RCC 7860 (cell line): ENCODE results near the gene HIRIP3.

Experiments used
- DNase-seq: peaks from one replicate; pipeline ENCODE4 v3.0.0-alpha.2; 2015; ENCODE audit warnings: low spot score
- FAIRE-seq: peaks from 2 replicates; lab custom pipeline; 2012; peaks lifted over from hg19 to GRCh38; lab: Jason Lieb, UNC

Gene HIRIP3

DNA sequence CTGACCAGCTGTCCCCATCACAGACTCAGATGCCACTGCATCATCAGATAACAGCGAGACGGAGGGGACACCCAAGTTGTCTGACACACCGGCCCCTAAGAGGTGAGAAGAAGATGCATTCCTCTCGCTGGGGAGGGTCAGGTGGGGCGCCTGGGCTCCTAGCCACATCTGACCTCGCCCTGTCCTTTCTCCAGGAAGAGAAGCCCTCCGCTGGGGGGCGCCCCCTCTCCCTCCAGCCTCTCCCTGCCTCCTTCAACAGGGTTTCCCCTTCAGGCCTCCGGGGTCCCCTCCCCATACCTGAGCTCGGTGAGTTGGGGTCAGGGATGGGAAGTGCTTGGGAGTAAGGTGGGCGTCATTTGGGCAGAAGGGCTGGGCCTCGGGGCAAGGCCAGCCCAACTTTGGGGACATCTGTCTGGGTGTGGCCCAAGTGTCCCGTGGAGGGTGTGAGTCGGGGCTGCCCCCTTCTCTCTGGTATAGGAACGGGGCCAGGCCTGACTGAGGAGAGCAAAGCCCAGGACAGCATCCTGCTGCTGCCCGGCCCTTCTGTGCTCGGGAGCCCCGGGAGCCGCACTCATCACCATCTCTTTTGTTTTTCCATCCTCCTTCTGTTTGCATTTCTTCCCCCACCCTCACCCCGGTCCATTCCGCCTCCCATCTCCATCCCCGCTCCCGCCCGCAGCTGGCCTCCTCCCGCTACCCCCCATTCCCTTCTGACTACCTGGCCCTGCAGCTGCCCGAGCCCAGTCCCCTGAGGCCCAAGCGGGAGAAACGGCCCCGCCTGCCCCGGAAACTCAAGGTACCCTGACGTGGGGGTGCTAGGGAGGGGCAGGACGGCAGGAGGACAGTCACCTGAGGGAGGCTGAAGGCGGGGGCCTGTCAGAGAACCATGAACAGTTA lies 5.6 kb upstream of the HIRIP3 start:
- no peak for FAIRE-seq
- no peak for DNase-seq

- DNase-seq, result no peak
- FAIRE-seq, result no peak
Measured at GRCh38 chr16:29999605-30000004, 4.2 kb upstream of the HIRIP3 start.

- FAIRE-seq (no peak), DNase-seq (no peak)
Measured at GRCh38 chr16:29996766-29997250, 1.4 kb upstream of the HIRIP3 start.

GRCh38 chr16:29995911-29996765 lies 721 bp upstream of the HIRIP3 start, which contains the start of gene INO80E:
TSS of gene INO80E (plus strand) at chr16:29996241. CDS start at chr16:29996311, 70 bp downstream.
- peak; percentile 51 for FAIRE-seq
- DNase-seq, result peak; percentile 90

GRCh38 chr16:29994600-29995323 lies 655 bp downstream of the HIRIP3 start:
- no peak for FAIRE-seq

GRCh38 chr16:29993903-29994599 lies 1.4 kb downstream of the HIRIP3 start:
- no peak for DNase-seq
- FAIRE-seq, result no peak

More at GRCh38 chr16:29994600-29995323, 655 bp downstream of the HIRIP3 start:
- DNase-seq, result peak; percentile 17

- no peak for FAIRE-seq
Measured at GRCh38 chr16:29993191-29993902, 2.1 kb downstream of the HIRIP3 start.

DNA sequence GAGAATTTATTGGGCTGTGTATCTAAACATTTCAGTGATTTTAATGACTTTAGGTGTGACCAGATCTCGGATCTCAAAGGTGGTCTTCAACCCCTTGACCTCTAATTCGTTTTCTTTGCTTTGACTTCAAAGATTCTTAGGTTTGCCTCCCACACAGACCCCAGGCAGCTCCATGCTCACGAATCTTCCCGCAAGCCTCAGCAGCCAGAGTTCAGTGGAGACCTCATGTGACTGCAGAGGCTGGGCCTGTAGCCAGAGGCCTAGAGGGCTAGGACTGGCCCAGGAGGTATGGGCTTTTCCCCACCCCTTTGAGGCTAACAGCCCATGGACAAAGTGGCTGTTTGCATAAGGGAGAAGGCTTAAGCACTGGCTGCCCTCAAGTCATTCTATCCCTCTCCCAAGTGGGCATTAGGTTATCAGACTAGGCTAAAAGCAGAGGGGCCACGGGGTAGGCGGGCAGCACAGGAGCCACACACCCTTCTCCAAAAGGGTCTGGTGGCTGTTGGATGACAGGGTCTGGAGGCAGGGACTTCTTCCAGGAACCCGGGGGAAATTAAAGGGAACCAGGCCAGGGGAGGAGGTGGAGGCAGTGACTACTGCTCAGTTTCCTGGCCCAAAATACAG lies 3.0 kb downstream of the HIRIP3 start:
- DNase-seq (no peak), FAIRE-seq (no peak)

More at GRCh38 chr16:29993191-29993902, 2.1 kb downstream of the HIRIP3 start:
- no peak for DNase-seq

GRCh38 chr16:29991571-29991904 lies 3.9 kb downstream of the HIRIP3 start:
- DNase-seq, result no peak
- FAIRE-seq, result no peak

GRCh38 chr16:29990883-29991570 lies 4.4 kb downstream of the HIRIP3 start:
- FAIRE-seq (no peak), DNase-seq (no peak)

DNA sequence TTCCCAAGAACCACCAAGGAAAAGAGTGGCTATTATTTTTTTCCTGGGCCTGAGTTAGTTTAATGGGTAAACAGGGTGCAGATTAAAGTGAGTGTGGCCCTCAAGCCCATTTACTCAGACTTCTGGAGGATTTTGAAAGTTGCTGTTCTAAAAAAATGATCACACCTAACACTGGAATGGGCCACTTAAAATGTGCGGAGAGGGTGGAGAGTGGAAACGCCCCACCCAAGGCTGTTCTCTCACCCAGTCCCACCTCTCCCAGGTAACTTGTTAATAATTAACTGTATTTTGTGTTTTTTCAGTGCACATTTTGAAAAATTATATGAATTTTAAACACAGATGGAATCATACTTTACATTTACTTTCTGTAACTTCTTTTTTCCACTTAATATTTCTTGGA lies 5.4 kb downstream of the HIRIP3 start:
- FAIRE-seq (no peak), DNase-seq (no peak)

- no peak for FAIRE-seq
- no peak for DNase-seq
Measured at GRCh38 chr16:29989111-29989858, 6.1 kb downstream of the HIRIP3 start.

DNA sequence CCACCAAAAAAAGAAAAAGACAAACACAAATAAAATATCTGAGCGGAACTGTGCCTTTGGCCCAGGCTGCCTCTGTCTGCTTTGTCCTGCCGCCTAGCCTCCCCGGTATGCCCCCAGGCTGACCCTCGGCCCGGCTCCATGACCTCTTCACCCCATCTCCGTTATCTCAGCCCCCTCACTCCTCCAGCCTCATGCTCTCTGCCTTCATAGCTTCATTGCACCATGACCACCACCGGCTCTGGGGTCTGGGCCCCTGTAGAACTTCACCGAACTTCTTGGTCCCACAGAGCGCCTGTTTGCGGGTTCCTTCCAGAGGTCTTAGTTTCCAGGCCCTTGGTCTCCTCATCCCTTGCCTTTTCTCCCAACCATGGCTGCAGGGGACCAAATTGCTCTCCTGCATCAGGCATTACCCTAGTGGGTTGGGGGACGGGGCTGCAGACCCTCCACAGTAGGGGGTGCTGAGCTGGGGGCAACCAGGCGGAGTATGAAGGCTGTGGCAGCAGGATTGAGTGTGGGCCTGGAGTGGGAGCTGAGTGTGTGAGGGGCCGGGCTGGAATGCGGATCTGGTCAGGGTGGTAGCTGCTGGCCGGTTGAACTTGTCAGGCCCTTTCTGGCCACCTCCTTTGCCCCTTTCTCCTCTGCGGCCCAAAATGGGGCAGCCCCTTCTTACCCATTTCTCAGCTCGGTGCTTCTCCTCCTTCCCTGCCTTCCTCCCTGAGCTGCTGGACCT lies 6.9 kb downstream of the HIRIP3 start:
- DNase-seq (no peak), FAIRE-seq (no peak)

GRCh38 chr16:29987371-29988085 lies 7.9 kb downstream of the HIRIP3 start:
- DNase-seq (no peak), FAIRE-seq (no peak)

GRCh38 chr16:29986931-29987330 lies 8.5 kb downstream of the HIRIP3 start:
- DNase-seq (no peak), FAIRE-seq (no peak)

GRCh38 chr16:29986231-29986630 lies 9.2 kb downstream of the HIRIP3 start:
- DNase-seq, result no peak
- FAIRE-seq, result no peak
